ENCODE results near the gene RTP1.
"Not testable (repeated sequence)": the region's sequence is repeated elsewhere in the genome, so short reads cannot be mapped to it uniquely, and the experiment has no call there.

RTP1 gene

GRCh38 chr3:187199463-187200050, 2.3 kb downstream of the RTP1 start:
- DNase-seq, result not testable (repeated sequence)

GRCh38 chr3:187205683-187206082, 8.4 kb downstream of the RTP1 start:
- no peak for DNase-seq

GRCh38 chr3:187207062-187207461, 9.8 kb downstream of the RTP1 start:
- DNase-seq, result no peak

- DNase-seq, result no peak
Measured at GRCh38 chr3:187207624-187208023, 10.3 kb downstream of the RTP1 start.

GRCh38 chr3:187208159-187208558, 10.9 kb downstream of the RTP1 start:
- DNase-seq, result peak; percentile 32

GRCh38 chr3:187209491-187209890, 12.2 kb downstream of the RTP1 start:
- DNase-seq, result no peak

- no peak for DNase-seq
Measured at GRCh38 chr3:187210091-187210490, 12.8 kb downstream of the RTP1 start.

- DNase-seq, result no peak
Measured at GRCh38 chr3:187210545-187211327, 13.4 kb downstream of the RTP1 start.

- DNase-seq, result no peak
Measured at GRCh38 chr3:187211532-187212195, 14.4 kb downstream of the RTP1 start.

- DNase-seq, result no peak
Measured at GRCh38 chr3:187212196-187212545, 14.9 kb downstream of the RTP1 start.

GRCh38 chr3:187212705-187213104, 15.4 kb downstream of the RTP1 start:
- DNase-seq, result no peak

- no peak for DNase-seq
Measured at GRCh38 chr3:187213616-187214015, 16.3 kb downstream of the RTP1 start.

GRCh38 chr3:187215460-187215859, 18.2 kb downstream of the RTP1 start:
- no peak for DNase-seq

- DNase-seq, result no peak
Measured at GRCh38 chr3:187222801-187223200, 25.5 kb downstream of the RTP1 start.

GRCh38 chr3:187223799-187224198, 26.5 kb downstream of the RTP1 start:
- no peak for DNase-seq

- no peak for DNase-seq
Measured at GRCh38 chr3:187227658-187228258, 30.5 kb downstream of the RTP1 start.

GRCh38 chr3:187228740-187229139, 31.5 kb downstream of the RTP1 start:
- DNase-seq, result no peak

- no peak for DNase-seq
Measured at GRCh38 chr3:187230011-187230410, 32.7 kb downstream of the RTP1 start.

GRCh38 chr3:187236962-187237361, 39.7 kb downstream of the RTP1 start:
- no peak for DNase-seq

- DNase-seq, result no peak
Measured at GRCh38 chr3:187237741-187238140, 40.5 kb downstream of the RTP1 start.

- no peak for DNase-seq
Measured at GRCh38 chr3:187238239-187238638, 41.0 kb downstream of the RTP1 start.

- DNase-seq, result not testable (repeated sequence)
Measured at GRCh38 chr3:187238835-187239234, 41.5 kb downstream of the RTP1 start.

GRCh38 chr3:187242435-187242834, 45.1 kb downstream of the RTP1 start:
- no peak for DNase-seq

- no peak for DNase-seq
Measured at GRCh38 chr3:187242900-187243299, 45.6 kb downstream of the RTP1 start.

Measured in NCI-H345 (cell line).